B cell (primary cell): Measurements from ENCODE around the gene GAPT. TPM values are rescaled to one million over a fixed set of nuclear protein-coding genes. Genes with fewer than 3 reads are reported as not detected.

Experiments used
- ATAC-seq: fragments of 200-7000 bp; cut with Tn5 transposase; one replicate; pipeline ENCODE4 v1.10.0; 2021; ENCODE audit warnings: low read depth, mild to moderate bottlenecking, moderate number of reproducible peaks, moderate library complexity
- CTCF ChIA-PET: fragments of 350-600 bp; sonication (Branson Sonifier 250); formaldehyde crosslinking; loops from one replicate; lab custom pipeline; 2021; ENCODE audit warnings: antibody characterized with exemption, inconsistent platforms; lab: Charles Lee
- POLR2A ChIA-PET: fragments of 350-600 bp; sonication (Branson Sonifier 250); formaldehyde crosslinking; loops from one replicate; lab custom pipeline; 2021; ENCODE audit warnings: antibody characterized with exemption; lab: Charles Lee
- DNase-seq: peaks from one replicate; pipeline ENCODE4 v3.0.0; 2013
- H2AFZ ChIP-seq: 2 replicates; pipeline ENCODE4 v1.6.1; 2012; ENCODE audit warnings: mild to moderate bottlenecking, low read depth, low read length; ENCODE audit not compliant: insufficient read depth, poor library complexity, severe bottlenecking
- H3K27ac ChIP-seq, 2 donors: 1 replicate in 1 of 2; 2 replicates in 1 of 2; pipeline ENCODE4 v1.5.1; 2012 to 2013; ENCODE audit warnings: low read length in 2 of 2, mild to moderate bottlenecking in 2 of 2, moderate library complexity in 1 of 2
- H3K27me3 ChIP-seq, 4 experiments: fragments of 200-600 bp in 1 of 4; sonication (generic) in 1 of 4; replicated peaks in 1 of 4; 1 replicate in 2 of 4; 2 replicates in 2 of 4; pipeline versions ENCODE4 v1.6.1 to v1.7.0; 2013 to 2016; ENCODE audit warnings: low read length in 3 of 4, mild to moderate bottlenecking in 2 of 4, mixed read lengths in 1 of 4, moderate library complexity in 1 of 4; ENCODE audit not compliant: insufficient read depth in 4 of 4, control insufficient read depth in 3 of 4; ENCODE audit errors: control extremely low read depth in 1 of 4
- H3K36me3 ChIP-seq, 2 experiments: replicated peaks in 1 of 2; 1 replicate in 1 of 2; 2 replicates in 1 of 2; pipeline versions ENCODE4 v1.6.1 to v1.7.1; 2013; ENCODE audit warnings: low read length in 1 of 2; ENCODE audit not compliant: insufficient read depth in 2 of 2, control insufficient read depth in 1 of 2; ENCODE audit errors: control extremely low read depth in 1 of 2, extremely low read depth in 1 of 2
- H3K4me1 ChIP-seq, 2 donors: fragments of 200-600 bp in 1 of 2; sonication (generic) in 1 of 2; 1 replicate in 1 of 2; 2 replicates in 1 of 2; pipeline versions ENCODE4 v1.5.1 to v1.6.1; 2013 to 2017; ENCODE audit warnings: low read length in 2 of 2; ENCODE audit not compliant: control insufficient read depth in 2 of 2, insufficient read depth in 2 of 2
- H3K4me2 ChIP-seq: replicated peaks from 2 replicates; pipeline ENCODE3; 2012; ENCODE audit warnings: mild to moderate bottlenecking, low read depth, low read length; ENCODE audit not compliant: poor library complexity, severe bottlenecking
- H3K4me3 ChIP-seq, 5 experiments: fragments of 200-600 bp in 1 of 5; sonication (generic) in 1 of 5; 1 replicate in 3 of 5; 2 replicates in 2 of 5; pipeline versions ENCODE4 v1.5.1 to v1.7.0; 2011 to 2016; ENCODE audit warnings: low read length in 4 of 5, mild to moderate bottlenecking in 4 of 5, low read depth in 2 of 5, control low read depth in 1 of 5, moderate library complexity in 1 of 5; ENCODE audit not compliant: insufficient read depth in 1 of 5; ENCODE audit errors: control extremely low read depth in 1 of 5, extremely low read depth in 1 of 5
- H3K79me2 ChIP-seq: fragments of 200-600 bp; sonication (generic); one replicate; pipeline ENCODE4 v1.6.0; 2016; ENCODE audit warnings: low read length; ENCODE audit not compliant: control insufficient read depth, insufficient read depth
- H3K9ac ChIP-seq: fragments of 200-600 bp; sonication (generic); 2 replicates; pipeline ENCODE4 v1.6.1; 2017; ENCODE audit warnings: mild to moderate bottlenecking, low read length, moderate library complexity
- H3K9me3 ChIP-seq, 3 donors: one replicate each; pipeline versions ENCODE4 v1.6.1 to v1.7.1; 2013; ENCODE audit warnings: low read length in 2 of 3; ENCODE audit not compliant: control insufficient read depth in 2 of 3, insufficient read depth in 1 of 3; ENCODE audit errors: control extremely low read depth in 1 of 3
- H4K20me1 ChIP-seq: 2 replicates; pipeline ENCODE4 v1.6.0; 2012; ENCODE audit warnings: mild to moderate bottlenecking, low read length; ENCODE audit not compliant: insufficient read depth, control insufficient read depth, poor library complexity, severe bottlenecking
- H3K27ac Mint-ChIP-seq: one replicate; pipeline ENCODE4 v1.8.0; 2021; ENCODE audit warnings: mixed read lengths
- H3K27me3 Mint-ChIP-seq: one replicate; pipeline ENCODE4 v1.8.0; 2021; ENCODE audit warnings: mixed read lengths
- H3K4me1 Mint-ChIP-seq: one replicate; pipeline ENCODE4 v1.8.0; 2021; ENCODE audit warnings: mixed read lengths
- H3K4me3 Mint-ChIP-seq: one replicate; pipeline ENCODE4 v1.8.0; 2021; ENCODE audit warnings: mixed read lengths
- H3K9me3 Mint-ChIP-seq: one replicate; pipeline ENCODE4 v1.8.0; 2022; ENCODE audit warnings: mixed read lengths; ENCODE audit not compliant: insufficient read depth
- EZH2 ChIP-seq: IDR thresholded peaks from 2 replicates; pipeline ENCODE4 v1.6.1; 2012; ENCODE audit warnings: borderline replicate concordance, low read depth, mild to moderate bottlenecking, moderate library complexity, low read length; ENCODE audit not compliant: insufficient read depth, poor library complexity, severe bottlenecking
- WGBS: methylation state at CpG from one replicate; pipeline ENCODE4 v1.1.5; 2013; ENCODE audit warnings: missing lambda C conversion rate; ENCODE audit not compliant: insufficient coverage; 5-methylcytosine and 5-hydroxymethylcytosine counted together
- intact Hi-C: fragments of 100-400 bp; cut with micrococcal nuclease; formaldehyde crosslinking; loops from one replicate; pipeline ENCODE4 v1.10.0; 2022
- polyA plus RNA-seq: library from polyadenylated mRNA; depleted of rRNA; stranded (reverse); fragments of >200 nt; gene quantifications from 2 replicates; pipeline ENCODE4 v1.2.3, GENCODE V29; 2012
- total RNA-seq, 2 donors: library from RNA; stranded (reverse); fragments of 120-200 nt in 1 of 2; gene quantifications; 1 replicate in 1 of 2; 2 replicates in 1 of 2; pipeline versions ENCODE4 v1.2.3 to v1.2.4, GENCODE V29; 2013 to 2022
- TF ChIP-seq, protein P1 (sequence below): fragments of 200-600 bp; IDR thresholded peaks from one replicate; pipeline ENCODE4 v1.8.0; 2022; ENCODE audit warnings: antibody characterized with exemption, mild to moderate bottlenecking

Gene GAPT
- total and polyA plus RNA-seq, 2 donors (not counting 1 experiment from before 2014, with no cell fraction given): 51.3 to 69.0 TPM

DNA sequence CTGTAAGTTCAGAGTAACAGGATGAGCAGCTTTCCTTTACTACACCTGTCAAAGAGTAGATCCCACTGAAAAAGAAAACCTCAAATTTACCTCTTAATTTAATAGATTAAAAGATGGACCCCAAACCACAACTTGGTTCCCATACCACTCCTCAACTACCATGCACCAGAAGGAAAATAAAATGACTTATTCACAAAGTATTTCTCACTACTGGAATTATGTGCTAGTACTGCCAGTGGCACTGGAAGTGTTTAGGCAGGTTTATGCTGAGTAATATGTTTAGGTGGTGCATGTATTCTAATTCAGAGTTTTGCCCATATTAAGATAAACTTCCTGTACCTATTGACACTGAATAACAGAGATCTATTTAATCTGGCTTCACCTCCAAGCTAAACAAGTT, 37.9 kb upstream of the GAPT start:
- Mint-ChIP-seq H3K9me3 (no peaks in the 10 kb centered on the region), H3K27ac (no peak overlapping the region), H3K4me1 (peaks cover 1% of the 10 kb centered on the region), H3K4me3 (no peak overlapping the region), H3K27me3 (peaks cover 8% of the 10 kb centered on the region)
- Histone ChIP-seq H3K27me3 (peaks cover 0 to under 1% (median 0%) of the 10 kb centered on the region in 4 experiments), H3K36me3 (peaks cover 0 to 2% of the 10 kb centered on the region in 2 experiments), H3K79me2 (no peaks in the 10 kb centered on the region), H3K9ac (no peak overlapping the region), H3K4me1 (no peaks in the 10 kb centered on the region), H3K27ac (no peak overlapping the region), H2AFZ (no peak overlapping the region), H3K4me3 (no peak overlapping the region), H3K4me2 (no peak overlapping the region), H4K20me1 (no peaks in the 10 kb centered on the region), H3K9me3 (no peaks in the 10 kb centered on the region)
- ATAC-seq (no peak), DNase-seq (no peak)
- TF ChIP-seq EZH2: no peak
- TF ChIP-seq, protein P1, sequence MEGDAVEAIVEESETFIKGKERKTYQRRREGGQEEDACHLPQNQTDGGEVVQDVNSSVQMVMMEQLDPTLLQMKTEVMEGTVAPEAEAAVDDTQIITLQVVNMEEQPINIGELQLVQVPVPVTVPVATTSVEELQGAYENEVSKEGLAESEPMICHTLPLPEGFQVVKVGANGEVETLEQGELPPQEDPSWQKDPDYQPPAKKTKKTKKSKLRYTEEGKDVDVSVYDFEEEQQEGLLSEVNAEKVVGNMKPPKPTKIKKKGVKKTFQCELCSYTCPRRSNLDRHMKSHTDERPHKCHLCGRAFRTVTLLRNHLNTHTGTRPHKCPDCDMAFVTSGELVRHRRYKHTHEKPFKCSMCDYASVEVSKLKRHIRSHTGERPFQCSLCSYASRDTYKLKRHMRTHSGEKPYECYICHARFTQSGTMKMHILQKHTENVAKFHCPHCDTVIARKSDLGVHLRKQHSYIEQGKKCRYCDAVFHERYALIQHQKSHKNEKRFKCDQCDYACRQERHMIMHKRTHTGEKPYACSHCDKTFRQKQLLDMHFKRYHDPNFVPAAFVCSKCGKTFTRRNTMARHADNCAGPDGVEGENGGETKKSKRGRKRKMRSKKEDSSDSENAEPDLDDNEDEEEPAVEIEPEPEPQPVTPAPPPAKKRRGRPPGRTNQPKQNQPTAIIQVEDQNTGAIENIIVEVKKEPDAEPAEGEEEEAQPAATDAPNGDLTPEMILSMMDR: no peak
- ChIA-PET CTCF (interaction anchor here (1.1 kb wide), 1 partner anchor 1155 kb away, joined by 3 read pairs; no protein-coding TSS in a partner anchor), POLR2A (no interaction called here)
- intact Hi-C loops: no loop called here

DNA sequence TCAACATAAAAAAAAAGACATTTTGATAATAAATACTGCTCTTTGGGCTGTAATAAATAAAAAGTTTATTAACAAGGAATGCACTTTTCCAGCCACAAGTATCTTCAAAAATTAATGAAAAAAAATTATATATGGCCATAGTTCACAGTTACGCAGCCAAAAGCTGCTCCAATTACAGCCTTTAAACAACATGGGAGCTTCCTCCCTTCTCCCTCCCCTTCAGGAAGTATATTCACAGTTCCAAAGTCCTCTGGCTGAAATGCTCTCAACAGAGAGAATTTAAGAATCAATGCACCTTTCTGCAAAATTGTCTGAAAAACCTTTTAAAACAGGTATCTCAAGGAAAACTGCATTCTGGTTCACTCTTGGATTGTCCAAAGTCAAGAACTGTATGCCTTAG, 37.2 kb upstream of the GAPT start:
- H2AFZ ChIP-seq: no peak overlapping the region
- no peak overlapping the region for H3K4me3 Mint-ChIP-seq
- H3K9me3 ChIP-seq: no peaks in the 10 kb centered on the region
- H3K4me1 Mint-ChIP-seq: peaks cover 7% of the 10 kb centered on the region
- no peak for DNase-seq
- peaks cover 5 to 6% of the 10 kb centered on the region in 2 donors for H3K4me1 ChIP-seq
- ATAC-seq: no peak
- H3K27ac ChIP-seq: no peak overlapping the region
- H3K36me3 ChIP-seq: peaks cover 0 to 2% of the 10 kb centered on the region in 2 experiments
- H3K4me3 ChIP-seq: no peak overlapping the region
- intact Hi-C loops: no loop called here
- H3K4me2 ChIP-seq: no peak overlapping the region
- no peak overlapping the region for H3K27ac Mint-ChIP-seq
- H3K9ac ChIP-seq: no peak overlapping the region
- H3K9me3 Mint-ChIP-seq: no peaks in the 10 kb centered on the region
- POLR2A ChIA-PET: no interaction called here
- peaks cover 9% of the 10 kb centered on the region for H3K27me3 Mint-ChIP-seq
- CTCF ChIA-PET: interaction anchor here (1.1 kb wide), 1 partner anchor 1156 kb away, joined by 3 read pairs; no protein-coding TSS in a partner anchor
- WGBS: no CpG with 5 or more reads among the region's 1 CpG
- H4K20me1 ChIP-seq: no peaks in the 10 kb centered on the region
- TF ChIP-seq EZH2: no peak
- TF ChIP-seq, protein P1: no peak
- H3K79me2 ChIP-seq: no peaks in the 10 kb centered on the region
- H3K27me3 ChIP-seq: peaks cover 0 to 7% (median 3%) of the 10 kb centered on the region in 4 experiments
